Vein endothelial cell (primary cell): ENCODE data around the gene TCF7L2. TPM values are rescaled to one million over a fixed set of nuclear protein-coding genes. Genes with fewer than 3 reads are reported as not detected.

Source experiments
- total RNA-seq: library from RNA; depleted of rRNA; stranded (reverse); fragments of >200 nt; gene quantifications from 2 replicates; pipeline ENCODE4 v1.2.3, GENCODE V29; 2012

Gene TCF7L2
- 5.7 and 9.8 TPM in 2 replicates for total RNA-seq

GRCh38 chr10:112949875-112950507 lies at the start of gene TCF7L2:
TSS of gene TCF7L2 (plus strand) at chr10:112950247. CDS start at chr10:112950757, 510 bp downstream.

